ENCODE measurements around the gene RBBP8NL. TPM values are rescaled to one million over a fixed set of nuclear protein-coding genes. Genes with fewer than 3 reads are reported as not detected.

The RBBP8NL gene
- total and polyA plus RNA-seq, 11 donors = not detected

GRCh38 chr20:62407221-62407992, 19.9 kb downstream of the RBBP8NL start, which contains the start of gene CABLES2:
Gene CABLES2, minus strand, starts transcription at chr20:62407285. Its CDS starts 9 bp downstream, at chr20:62407276.
- H3K27ac ChIP-seq = peak within 1 kb of the TSS in 9 of 12 donors; percentile 35 to 80 (median 52)
- intact Hi-C loops (cut with DNase I) = loop anchor here in 6 of 10 donors (2.0 to 10.0 kb wide), 10 partner anchors 50 to 393 kb away; partner anchors contain the start of genes MRGBP (in 1 of the 6) and OSBPL2 (in 1 of the 6)
- ATAC-seq = peak; percentile 82 to 93 (median 90)
- peaks cover 0 to 33% (median 24%) of the 10 kb centered on the region in 12 donors for H3K4me1 ChIP-seq
- H3K27me3 ChIP-seq = no peaks in the 10 kb centered on the region
- peak in 1 of 2 donors; percentile 32 for TF ChIP-seq POLR2A (IDR thresholded peaks at IDR 0.05)
- TF ChIP-seq CTCF (IDR thresholded peaks at IDR 0.05) = peak in 4 of 12 donors; percentile 4 to 35 (median 20)
- no peaks in the 10 kb centered on the region for H3K9me3 ChIP-seq
- peak; percentile 95 to 97 (median 97) for DNase-seq
- WGBS, 4 donors = 4 to 10% (median 6%) methylated on average over 24 to 73 of the region's 73 CpGs
- H3K4me3 ChIP-seq = peak within 1 kb of the TSS; percentile 15 to 79 (median 64)
- H3K36me3 ChIP-seq = peaks cover 0 to 4% (median 0%) of the 10 kb centered on the region in 9 donors

GRCh38 chr20:62406635-62407176, 20.6 kb downstream of the RBBP8NL start:
- Histone ChIP-seq H3K27ac (peak overlapping the region in 8 of 12 donors; percentile 35 to 80 (median 54)), H3K27me3 (no peaks in the 10 kb centered on the region), H3K4me3 (peak overlapping the region; percentile 15 to 79 (median 64)), H3K9me3 (no peaks in the 10 kb centered on the region), H3K36me3 (peaks cover 0 to 4% (median 0%) of the 10 kb centered on the region in 9 donors), H3K4me1 (peaks cover 0 to 33% (median 24%) of the 10 kb centered on the region in 12 donors)
- WGBS, 4 donors = 0 to 1% (median 1%) methylated on average over 1 to 42 of the region's 42 CpGs; no CpG with 5 or more reads in 1 of the 4 donors
- no peak for ATAC-seq
- TF ChIP-seq CTCF (IDR thresholded peaks at IDR 0.05) (no peak), POLR2A (IDR thresholded peaks at IDR 0.05) (no peak)
- intact Hi-C loops (cut with DNase I) = loop anchor here in 6 of 10 donors (2.0 to 10.0 kb wide), 10 partner anchors 51 to 392 kb away; partner anchors contain the start of genes MRGBP (in 1 of the 6) and OSBPL2 (in 1 of the 6)
- peak in 1 of 5 donors; percentile 43 for DNase-seq

- intact Hi-C loops (cut with DNase I) = loop anchor here in 6 of 10 donors (2.0 to 10.0 kb wide), 10 partner anchors 51 to 391 kb away; partner anchors contain the start of genes MRGBP (in 1 of the 6) and OSBPL2 (in 1 of the 6)
- ATAC-seq = peak in 1 of 4 donors; percentile 12
- TF ChIP-seq CTCF (IDR thresholded peaks at IDR 0.05) = no peak
- TF ChIP-seq POLR2A (IDR thresholded peaks at IDR 0.05) = no peak
Measured at GRCh38 chr20:62405981-62406513, 21.3 kb downstream of the RBBP8NL start.

More at GRCh38 chr20:62405981-62406513, 21.3 kb downstream of the RBBP8NL start:
- 37 to 55% (median 53%) methylated on average over 10 of the region's 10 CpGs for WGBS, 4 donors
- Histone ChIP-seq H3K4me3 (peak overlapping the region in 11 of 12 donors; percentile 45 to 79 (median 68)), H3K9me3 (no peaks in the 10 kb centered on the region), H3K27me3 (no peaks in the 10 kb centered on the region), H3K27ac (peak overlapping the region in 6 of 12 donors; percentile 16 to 80 (median 56)), H3K4me1 (peaks cover 0 to 33% (median 24%) of the 10 kb centered on the region in 12 donors), H3K36me3 (peaks cover 0 to 4% (median 0%) of the 10 kb centered on the region in 9 donors)
- DNase-seq = no peak
